Fibroblast of peridontal ligament (primary cell): ENCODE data around the gene SORT1.
A peak's percentile ranks its signal among the peaks of the same experiment; 100 is the strongest.

Experiments
- DNase-seq: peaks from one replicate; pipeline ENCODE4 v3.0.0-alpha.2; 2010; ENCODE audit errors: extremely low read depth

SORT1 gene

DNA sequence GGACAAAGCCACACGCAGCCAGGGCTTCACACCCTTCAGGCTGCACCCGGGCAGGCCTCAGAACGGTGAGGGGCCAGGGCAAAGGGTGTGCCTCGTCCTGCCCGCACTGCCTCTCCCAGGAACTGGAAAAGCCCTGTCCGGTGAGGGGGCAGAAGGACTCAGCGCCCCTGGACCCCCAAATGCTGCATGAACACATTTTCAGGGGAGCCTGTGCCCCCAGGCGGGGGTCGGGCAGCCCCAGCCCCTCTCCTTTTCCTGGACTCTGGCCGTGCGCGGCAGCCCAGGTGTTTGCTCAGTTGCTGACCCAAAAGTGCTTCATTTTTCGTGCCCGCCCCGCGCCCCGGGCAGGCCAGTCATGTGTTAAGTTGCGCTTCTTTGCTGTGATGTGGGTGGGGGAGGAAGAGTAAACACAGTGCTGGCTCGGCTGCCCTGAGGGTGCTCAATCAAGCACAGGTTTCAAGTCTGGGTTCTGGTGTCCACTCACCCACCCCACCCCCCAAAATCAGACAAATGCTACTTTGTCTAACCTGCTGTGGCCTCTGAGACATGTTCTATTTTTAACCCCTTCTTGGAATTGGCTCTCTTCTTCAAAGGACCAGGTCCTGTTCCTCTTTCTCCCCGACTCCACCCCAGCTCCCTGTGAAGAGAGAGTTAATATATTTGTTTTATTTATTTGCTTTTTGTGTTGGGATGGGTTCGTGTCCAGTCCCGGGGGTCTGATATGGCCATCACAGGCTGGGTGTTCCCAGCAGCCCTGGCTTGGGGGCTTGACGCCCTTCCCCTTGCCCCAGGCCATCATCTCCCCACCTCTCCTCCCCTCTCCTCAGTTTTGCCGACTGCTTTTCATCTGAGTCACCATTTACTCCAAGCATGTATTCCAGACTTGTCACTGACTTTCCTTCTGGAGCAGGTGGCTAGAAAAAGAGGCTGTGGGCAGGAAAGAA lies 122.9 kb downstream of the SORT1 start:
- DNase-seq: no peak

- no peak for DNase-seq
Observed at GRCh38 chr1:109273570-109274288, 124.0 kb downstream of the SORT1 start.

DNA sequence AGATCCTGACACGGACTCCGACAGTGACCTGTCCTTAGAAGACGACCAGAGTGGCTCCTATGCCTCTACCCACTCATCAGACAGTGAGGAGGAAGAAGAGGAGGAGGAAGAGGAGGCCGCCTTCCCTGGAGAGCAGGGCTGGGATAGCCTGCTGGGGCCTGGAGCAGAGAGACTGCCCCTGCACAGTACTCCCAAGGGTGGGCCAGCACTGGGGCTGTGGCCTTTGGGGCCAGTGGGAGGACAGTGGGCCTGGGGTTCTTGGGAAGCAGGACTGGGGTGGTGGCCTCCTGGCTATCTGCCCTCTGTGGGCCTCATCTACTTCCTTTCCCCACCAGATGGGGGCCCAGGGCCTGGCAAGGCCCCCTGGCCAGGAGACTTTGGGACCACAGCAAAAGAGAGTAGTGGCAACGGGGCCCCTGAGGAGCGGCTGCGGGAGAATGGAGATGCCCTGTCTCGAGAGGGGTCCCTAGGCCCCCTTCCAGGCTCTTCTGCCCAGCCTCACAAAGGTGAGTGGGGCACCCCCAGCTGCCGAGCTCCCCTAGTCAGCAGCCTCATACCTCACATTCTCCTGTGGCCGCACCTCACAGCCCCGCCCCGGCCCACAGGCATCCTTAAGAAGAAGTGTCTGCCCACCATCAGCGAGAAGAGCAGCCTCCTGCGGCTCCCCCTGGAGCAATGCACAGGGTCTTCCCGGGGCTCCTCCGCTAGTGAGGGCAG lies 124.7 kb downstream of the SORT1 start:
- DNase-seq: no peak

GRCh38 chr1:109272021-109272799 lies 125.5 kb downstream of the SORT1 start:
- no peak for DNase-seq

DNA sequence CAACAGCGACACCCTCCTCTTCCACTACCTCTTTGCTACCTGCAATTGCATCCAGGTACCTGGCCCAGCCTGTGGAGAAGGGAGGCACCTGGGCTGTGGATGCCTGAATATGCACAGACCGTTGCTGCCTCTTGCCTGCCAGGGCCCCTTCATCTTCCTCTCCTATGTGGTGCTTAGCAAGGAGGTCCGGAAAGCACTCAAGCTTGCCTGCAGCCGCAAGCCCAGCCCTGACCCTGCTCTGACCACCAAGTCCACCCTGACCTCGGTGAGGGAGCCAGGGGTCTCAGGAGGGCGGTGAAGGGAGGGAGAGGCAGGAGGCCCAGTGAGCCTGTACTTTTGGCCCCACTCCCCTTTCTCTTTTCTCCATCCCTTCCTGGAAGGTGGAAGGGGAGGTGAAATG lies 126.3 kb downstream of the SORT1 start:
- DNase-seq: no peak

GRCh38 chr1:109270623-109271317 lies 126.9 kb downstream of the SORT1 start:
- no peak for DNase-seq

- DNase-seq: no peak
Observed at GRCh38 chr1:109269981-109270622, 127.6 kb downstream of the SORT1 start.

DNA sequence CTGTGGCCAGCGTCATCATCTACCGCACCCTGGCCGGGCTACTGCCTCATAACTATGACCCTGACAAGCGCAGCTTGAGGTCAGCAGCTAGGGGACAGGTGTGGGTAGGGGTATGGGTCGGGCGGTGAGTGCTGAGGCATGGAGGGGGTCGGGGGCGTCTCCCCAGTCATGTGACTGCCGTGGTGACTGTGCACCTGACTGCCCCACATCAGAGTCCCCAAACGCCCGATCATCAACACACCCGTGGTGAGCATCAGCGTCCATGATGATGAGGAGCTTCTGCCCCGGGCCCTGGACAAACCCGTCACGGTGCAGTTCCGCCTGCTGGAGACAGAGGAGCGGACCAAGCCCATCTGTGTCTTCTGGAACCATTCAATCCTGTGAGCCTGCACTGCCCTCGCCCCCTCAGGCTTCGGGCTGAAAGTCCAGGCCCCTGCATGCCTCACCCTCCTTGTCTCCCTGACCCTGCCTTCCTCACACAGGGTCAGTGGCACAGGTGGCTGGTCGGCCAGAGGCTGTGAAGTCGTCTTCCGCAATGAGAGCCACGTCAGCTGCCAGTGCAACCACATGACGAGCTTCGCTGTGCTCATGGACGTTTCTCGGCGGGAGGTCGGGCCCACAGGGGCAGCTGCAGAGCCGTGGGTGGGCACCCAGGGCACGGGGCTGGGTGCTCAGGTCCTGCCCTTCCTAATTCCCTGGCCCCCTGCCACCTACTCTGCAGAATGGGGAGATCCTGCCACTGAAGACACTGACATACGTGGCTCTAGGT lies 128.3 kb downstream of the SORT1 start:
- DNase-seq: no peak

- DNase-seq: no peak
Observed at GRCh38 chr1:109268431-109269211, 129.1 kb downstream of the SORT1 start.

GRCh38 chr1:109267743-109268300 lies 129.9 kb downstream of the SORT1 start:
- DNase-seq: no peak

GRCh38 chr1:109266965-109267364 lies 130.8 kb downstream of the SORT1 start:
- peak; percentile 52 for DNase-seq

DNA sequence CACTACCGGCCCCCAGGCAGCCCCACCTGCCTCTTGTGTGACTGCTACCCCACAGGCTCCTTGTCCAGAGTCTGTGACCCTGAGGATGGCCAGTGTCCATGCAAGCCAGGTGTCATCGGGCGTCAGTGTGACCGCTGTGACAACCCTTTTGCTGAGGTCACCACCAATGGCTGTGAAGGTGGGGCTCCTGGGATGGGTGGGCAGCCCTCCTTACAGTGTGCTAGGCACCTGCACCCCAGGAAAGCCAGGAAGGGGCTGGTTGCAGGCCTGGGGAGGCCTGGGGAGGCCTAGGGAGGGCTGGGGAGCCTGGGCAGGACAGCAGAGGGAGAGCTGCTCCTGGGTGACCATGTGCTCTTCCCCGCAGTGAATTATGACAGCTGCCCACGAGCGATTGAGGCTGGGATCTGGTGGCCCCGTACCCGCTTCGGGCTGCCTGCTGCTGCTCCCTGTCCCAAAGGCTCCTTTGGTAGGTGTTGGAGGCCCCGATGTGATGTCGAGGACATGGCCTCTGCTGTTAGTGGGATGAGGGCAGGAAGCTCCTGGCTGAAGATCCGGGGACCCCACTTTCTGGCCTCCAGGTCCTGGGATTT lies 131.9 kb downstream of the SORT1 start:
- no peak for DNase-seq

- DNase-seq: no peak
Observed at GRCh38 chr1:109265016-109265415, 132.7 kb downstream of the SORT1 start.

GRCh38 chr1:109264379-109264755 lies 133.4 kb downstream of the SORT1 start:
- no peak for DNase-seq

DNA sequence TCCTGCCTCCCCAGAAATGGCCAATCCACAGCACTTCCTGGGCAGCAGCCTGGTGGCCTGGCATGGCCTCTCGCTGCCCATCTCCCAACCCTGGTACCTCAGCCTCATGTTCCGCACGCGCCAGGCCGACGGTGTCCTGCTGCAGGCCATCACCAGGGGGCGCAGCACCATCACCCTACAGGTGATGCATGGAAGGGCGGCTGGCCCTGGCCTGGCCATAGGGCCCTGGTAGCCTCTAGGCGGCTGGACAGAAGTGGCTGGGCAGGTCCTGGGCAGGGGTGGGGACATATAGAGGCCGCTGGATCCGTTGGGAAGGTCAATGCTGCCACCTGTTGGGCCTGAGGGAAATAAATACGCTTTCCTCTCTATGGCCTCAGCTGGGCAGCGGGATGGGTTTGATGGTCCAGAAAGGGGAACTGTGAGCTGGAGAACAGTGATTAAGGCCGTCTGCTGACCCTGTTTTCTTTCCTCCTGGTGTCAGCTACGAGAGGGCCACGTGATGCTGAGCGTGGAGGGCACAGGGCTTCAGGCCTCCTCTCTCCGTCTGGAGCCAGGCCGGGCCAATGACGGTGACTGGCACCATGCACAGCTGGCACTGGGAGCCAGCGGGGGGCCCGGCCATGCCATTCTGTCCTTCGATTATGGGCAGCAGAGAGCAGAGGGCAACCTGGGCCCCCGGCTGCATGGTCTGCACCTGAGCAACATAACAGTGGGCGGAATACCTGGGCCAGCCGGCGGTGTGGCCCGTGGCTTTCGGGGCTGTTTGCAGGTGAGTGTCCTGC lies 133.9 kb downstream of the SORT1 start:
- peak; percentile 57 for DNase-seq

DNA sequence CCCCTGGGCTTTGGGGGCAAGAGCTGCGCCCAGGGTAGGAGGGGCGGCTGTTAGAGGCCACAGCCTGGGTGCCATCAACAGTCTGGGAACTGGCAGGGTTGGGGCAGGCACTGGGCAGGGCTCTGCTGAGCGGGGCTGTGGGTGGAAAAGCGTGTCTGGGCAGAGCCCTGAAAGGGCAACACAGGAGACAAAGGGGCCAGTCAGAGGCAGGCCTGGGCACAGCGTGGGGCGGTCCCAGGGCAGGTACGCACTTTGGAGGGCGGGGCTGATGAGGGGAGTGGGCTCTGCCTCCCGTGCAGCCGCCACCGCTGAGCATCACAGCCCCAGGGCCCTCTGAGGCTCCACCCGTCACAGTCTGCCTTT lies 134.5 kb downstream of the SORT1 start:
- no peak for DNase-seq
